H1 (cell line): ENCODE data around the gene UNC5B. TPM values are rescaled to one million over a fixed set of nuclear protein-coding genes. Genes with fewer than 3 reads are reported as not detected.

Experiments used
- BACH1 ChIP-seq: IDR thresholded peaks from 2 replicates; pipeline ENCODE4 v1.6.1; 2012; ENCODE audit warnings: low read length, improper control_type of control experiment
- POU5F1 ChIP-seq: IDR thresholded peaks from 2 replicates; pipeline ENCODE4 v1.6.1; 2011; ENCODE audit warnings: low read depth, mild to moderate bottlenecking, low read length, moderate library complexity
- YY1 ChIP-seq: IDR thresholded peaks from 2 replicates; pipeline ENCODE4 v1.6.1; 2011; ENCODE audit warnings: low read depth, mild to moderate bottlenecking, low read length
- ZNF274 ChIP-seq: IDR thresholded peaks from 2 replicates; pipeline ENCODE4 v1.7.0; 2012; ENCODE audit warnings: low read length, borderline replicate concordance; ENCODE audit errors: extremely low read depth
- polyA plus RNA-seq, 7 experiments: library from polyadenylated mRNA; depleted of rRNA in 3 of 7; stranded (reverse) in 5 of 7; unstranded in 2 of 7; fragments of >200 nt in 5 of 7; fragments of 200-250 nt in 2 of 7; gene quantifications; 1 replicate in 5 of 7; 2 replicates in 1 of 7; 4 replicates in 1 of 7; pipeline versions ENCODE4 v1.2.1 to v1.2.3, GENCODE V29; 2011 to 2013; ENCODE audit warnings: missing spikeins in 2 of 7, mixed read lengths in 2 of 7
- total RNA-seq: library from RNA; stranded (reverse); fragmentation: NEBNext Ultra II Directional; extraction: Animal tissue kit (Norgen Biotek cat#: 25700); gene quantifications from 2 replicates; pipeline ENCODE4 v1.2.1, GENCODE V29; 2021

Gene UNC5B
- total and polyA plus RNA-seq, 2 of the 8 experiments (the other 6 are each of a cell fraction or from before 2014, with no cell fraction given) = 27.9 to 31.8 TPM

GRCh38 chr10:71234004-71234894 is 21.9 kb downstream of the UNC5B start (continued):
- TF ChIP-seq YY1 (no peak), BACH1 (no peak), ZNF274 (no peak), POU5F1 (no peak)
